ENCODE measurements around the gene PPP2R2D.

GRCh38 chr10:131963350-131963749 lies 62.5 kb downstream of the PPP2R2D start:
- TF ChIP-seq, protein P1, sequence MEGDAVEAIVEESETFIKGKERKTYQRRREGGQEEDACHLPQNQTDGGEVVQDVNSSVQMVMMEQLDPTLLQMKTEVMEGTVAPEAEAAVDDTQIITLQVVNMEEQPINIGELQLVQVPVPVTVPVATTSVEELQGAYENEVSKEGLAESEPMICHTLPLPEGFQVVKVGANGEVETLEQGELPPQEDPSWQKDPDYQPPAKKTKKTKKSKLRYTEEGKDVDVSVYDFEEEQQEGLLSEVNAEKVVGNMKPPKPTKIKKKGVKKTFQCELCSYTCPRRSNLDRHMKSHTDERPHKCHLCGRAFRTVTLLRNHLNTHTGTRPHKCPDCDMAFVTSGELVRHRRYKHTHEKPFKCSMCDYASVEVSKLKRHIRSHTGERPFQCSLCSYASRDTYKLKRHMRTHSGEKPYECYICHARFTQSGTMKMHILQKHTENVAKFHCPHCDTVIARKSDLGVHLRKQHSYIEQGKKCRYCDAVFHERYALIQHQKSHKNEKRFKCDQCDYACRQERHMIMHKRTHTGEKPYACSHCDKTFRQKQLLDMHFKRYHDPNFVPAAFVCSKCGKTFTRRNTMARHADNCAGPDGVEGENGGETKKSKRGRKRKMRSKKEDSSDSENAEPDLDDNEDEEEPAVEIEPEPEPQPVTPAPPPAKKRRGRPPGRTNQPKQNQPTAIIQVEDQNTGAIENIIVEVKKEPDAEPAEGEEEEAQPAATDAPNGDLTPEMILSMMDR (IDR thresholded peaks at IDR 0.05): no peak
- no peak for TF ChIP-seq POLR2AphosphoS5 (IDR thresholded peaks at IDR 0.05)
